NCI-H146 treated with DMSO at 0.1 percent for 48 hours (cell line): ENCODE data around the gene TRAPPC3.

Source experiments
- DNase-seq: peaks from one replicate; lab custom pipeline; 2025; ENCODE audit not compliant: unreplicated experiment; lab: John Stamatoyannopoulos, UW

TRAPPC3 gene

GRCh38 chr1:36154335-36154734 lies 5.0 kb upstream of the TRAPPC3 start:
- DNase-seq = no peak

GRCh38 chr1:36153476-36153875 lies 4.2 kb upstream of the TRAPPC3 start:
- no peak for DNase-seq

GRCh38 chr1:36151845-36152203 lies 2.5 kb upstream of the TRAPPC3 start:
- DNase-seq = no peak

- no peak for DNase-seq
Observed at GRCh38 chr1:36151134-36151844, 2.0 kb upstream of the TRAPPC3 start.

- peak; percentile 65 for DNase-seq
Observed at GRCh38 chr1:36150296-36151133, 1.2 kb upstream of the TRAPPC3 start.

GRCh38 chr1:36149973-36150295 lies 648 bp upstream of the TRAPPC3 start:
- no peak for DNase-seq

- no peak for DNase-seq
Observed at GRCh38 chr1:36148821-36149236, 457 bp downstream of the TRAPPC3 start.

GRCh38 chr1:36144413-36144812 lies 4.9 kb downstream of the TRAPPC3 start:
- DNase-seq = no peak

GRCh38 chr1:36143424-36143823 lies 5.9 kb downstream of the TRAPPC3 start:
- no peak for DNase-seq

GRCh38 chr1:36142121-36142520 lies 7.2 kb downstream of the TRAPPC3 start:
- DNase-seq = no peak

- DNase-seq = no peak
Observed at GRCh38 chr1:36139521-36139920, 9.8 kb downstream of the TRAPPC3 start.

- no peak for DNase-seq
Observed at GRCh38 chr1:36137776-36138175, 11.5 kb downstream of the TRAPPC3 start.

GRCh38 chr1:36137226-36137625 lies 12.1 kb downstream of the TRAPPC3 start:
- no peak for DNase-seq

- no peak for DNase-seq
Observed at GRCh38 chr1:36136535-36136934, 12.8 kb downstream of the TRAPPC3 start.

GRCh38 chr1:36135796-36136195 lies 13.5 kb downstream of the TRAPPC3 start:
- no peak for DNase-seq

- no peak for DNase-seq
Observed at GRCh38 chr1:36135330-36135667, 14.0 kb downstream of the TRAPPC3 start.

GRCh38 chr1:36134505-36135329 lies 14.6 kb downstream of the TRAPPC3 start:
- DNase-seq = peak; percentile 15

GRCh38 chr1:36134031-36134430 lies 15.3 kb downstream of the TRAPPC3 start:
- DNase-seq = no peak

- DNase-seq = no peak
Observed at GRCh38 chr1:36133484-36133883, 15.8 kb downstream of the TRAPPC3 start.

- DNase-seq = no peak
Observed at GRCh38 chr1:36132029-36132428, 17.3 kb downstream of the TRAPPC3 start.

GRCh38 chr1:36128905-36129206 lies 20.4 kb downstream of the TRAPPC3 start:
- DNase-seq = no peak
